Type B pancreatic cell (in vitro differentiated cells): Measurements from ENCODE around the gene HDAC9. TPM values are rescaled to one million over a fixed set of nuclear protein-coding genes. Genes with fewer than 3 reads are reported as not detected.

Experiments
- DNase-seq: peaks from one replicate; pipeline ENCODE4 v3.0.0; 2021; ENCODE audit warnings: mixed read lengths; ENCODE audit not compliant: unreplicated experiment; ENCODE audit errors: extremely low spot score
- H3K27ac Mint-ChIP-seq: 2 replicates; pipeline ENCODE4 v1.8.0; 2021; ENCODE audit warnings: mild to moderate bottlenecking, mixed read lengths
- H3K27me3 Mint-ChIP-seq: 2 replicates; pipeline ENCODE4 v1.8.0; 2021; ENCODE audit warnings: mixed read lengths
- H3K36me3 Mint-ChIP-seq: 2 replicates; pipeline ENCODE4 v1.8.0; 2021; ENCODE audit warnings: mixed read lengths
- H3K4me1 Mint-ChIP-seq: one replicate; pipeline ENCODE4 v1.8.0; 2021; ENCODE audit warnings: mixed read lengths; ENCODE audit not compliant: unreplicated experiment
- H3K4me3 Mint-ChIP-seq: 2 replicates; pipeline ENCODE4 v1.8.0; 2021; ENCODE audit warnings: mild to moderate bottlenecking, mixed read lengths
- H3K9me3 Mint-ChIP-seq: 2 replicates; pipeline ENCODE4 v1.8.0; 2021; ENCODE audit warnings: mixed read lengths
- CTCF ChIP-seq: fragments of 200-600 bp; sonication (generic); conservative IDR thresholded peaks from 2 replicates; pipeline ENCODE4 v1.5.0; 2021; ENCODE audit warnings: antibody characterized with exemption, mild to moderate bottlenecking
- total RNA-seq: library from RNA; stranded (reverse); gene quantifications from 2 replicates; pipeline ENCODE4 v1.2.1, GENCODE V29; 2021; ENCODE audit warnings: low replicate concordance

Gene HDAC9
- total RNA-seq, 1 donor from 2014 or later: 6.8 TPM

GRCh38 chr7:18566205-18566604 is 70.7 kb downstream of the HDAC9 start:
- H3K27me3 Mint-ChIP-seq: no peaks in the 10 kb centered on the region
- H3K36me3 Mint-ChIP-seq: no peaks in the 10 kb centered on the region
- H3K4me1 Mint-ChIP-seq: no peaks in the 10 kb centered on the region
- no peak overlapping the region for H3K4me3 Mint-ChIP-seq
- no peaks in the 10 kb centered on the region for H3K9me3 Mint-ChIP-seq
- no peak for DNase-seq
- TF ChIP-seq CTCF: no peak
- H3K27ac Mint-ChIP-seq: no peak overlapping the region

GRCh38 chr7:18566829-18567228 is 71.3 kb downstream of the HDAC9 start:
- no peak overlapping the region for H3K4me3 Mint-ChIP-seq
- H3K36me3 Mint-ChIP-seq: no peaks in the 10 kb centered on the region
- H3K4me1 Mint-ChIP-seq: no peaks in the 10 kb centered on the region
- H3K27ac Mint-ChIP-seq: no peak overlapping the region
- no peaks in the 10 kb centered on the region for H3K9me3 Mint-ChIP-seq
- DNase-seq: no peak
- H3K27me3 Mint-ChIP-seq: no peaks in the 10 kb centered on the region
- no peak for TF ChIP-seq CTCF

GRCh38 chr7:18570441-18570840 is 74.9 kb downstream of the HDAC9 start:
- Mint-ChIP-seq H3K27ac (no peak overlapping the region), H3K27me3 (no peaks in the 10 kb centered on the region), H3K4me3 (no peak overlapping the region), H3K36me3 (no peaks in the 10 kb centered on the region), H3K9me3 (no peaks in the 10 kb centered on the region), H3K4me1 (no peaks in the 10 kb centered on the region)
- TF ChIP-seq CTCF: no peak
- no peak for DNase-seq

GRCh38 chr7:18570890-18571478 is 75.4 kb downstream of the HDAC9 start:
- Mint-ChIP-seq H3K9me3 (no peaks in the 10 kb centered on the region), H3K4me1 (peaks cover 1% of the 10 kb centered on the region), H3K27ac (no peak overlapping the region), H3K4me3 (no peak overlapping the region), H3K27me3 (no peaks in the 10 kb centered on the region), H3K36me3 (no peaks in the 10 kb centered on the region)
- peak; percentile 63 for TF ChIP-seq CTCF
- DNase-seq: no peak

GRCh38 chr7:18572154-18572553 is 76.6 kb downstream of the HDAC9 start:
- Mint-ChIP-seq H3K9me3 (no peaks in the 10 kb centered on the region), H3K27ac (no peak overlapping the region), H3K27me3 (no peaks in the 10 kb centered on the region), H3K4me3 (no peak overlapping the region), H3K4me1 (peaks cover 3% of the 10 kb centered on the region), H3K36me3 (no peaks in the 10 kb centered on the region)
- no peak for DNase-seq
- TF ChIP-seq CTCF: no peak

GRCh38 chr7:18572885-18573284 is 77.3 kb downstream of the HDAC9 start:
- H3K4me3 Mint-ChIP-seq: no peak overlapping the region

More at GRCh38 chr7:18572885-18573284, 77.3 kb downstream of the HDAC9 start:
- no peak overlapping the region for H3K27ac Mint-ChIP-seq
- H3K27me3 Mint-ChIP-seq: no peaks in the 10 kb centered on the region
- DNase-seq: no peak
- no peaks in the 10 kb centered on the region for H3K36me3 Mint-ChIP-seq
- peaks cover 3% of the 10 kb centered on the region for H3K4me1 Mint-ChIP-seq
- no peak for TF ChIP-seq CTCF
- H3K9me3 Mint-ChIP-seq: no peaks in the 10 kb centered on the region
